Prostate gland (tissue), 2 donors: Measurements from ENCODE around the gene SHANK1.
"Not testable (repeated sequence)": the region's sequence is repeated elsewhere in the genome, so short reads cannot be mapped to it uniquely, and the experiment has no call there.

Experiments
- CTCF ChIP-seq, 4 experiments: fragments of 200-600 bp in 2 of 4; fragments of 450-650 bp in 2 of 4; sonication (generic) in 2 of 4; IDR thresholded peaks; 1 replicate in 3 of 4; 2 replicates in 1 of 4; pipeline ENCODE4 v1.5.1; 2016 to 2019; ENCODE audit warnings: antibody characterized with exemption in 4 of 4, mild to moderate bottlenecking in 2 of 4, moderate library complexity in 2 of 4
- POLR2A ChIP-seq: fragments of 450-650 bp; IDR thresholded peaks from one replicate; pipeline ENCODE4 v1.6.1; 2016; ENCODE audit warnings: antibody characterized with exemption, mild to moderate bottlenecking

GRCh38 chr19:50763521-50763920, 43.9 kb upstream of the SHANK1 start:
- not testable (repeated sequence) for TF ChIP-seq CTCF (IDR thresholded peaks at IDR 0.05); POLR2A
